GM12878 (cell line): ENCODE data around the gene DNAH2. TPM values are rescaled to one million over a fixed set of nuclear protein-coding genes. Genes with fewer than 3 reads are reported as not detected.

Source experiments
- ATAC-seq: fragments of 200-7000 bp; cut with Tn5 transposase; 3 replicates; pipeline ENCODE4 v1.9.1; 2020; ENCODE audit warnings: mild to moderate bottlenecking, moderate library complexity
- BruUV-seq: library from RNA; stranded (reverse); fragments of 400-500 nt; replicated peaks from 2 replicates; lab custom pipeline; 2021; lab: Mats Ljungman, UMichigan
- CTCF ChIA-PET: fragments of 300-600 bp; sonication (Branson Sonifier 250); formaldehyde crosslinking; extraction: SDS; loops from one replicate; lab custom pipeline; 2021; ENCODE audit warnings: inconsistent platforms; lab: Yijun Ruan, JAX
- POLR2A ChIA-PET: fragments of 350-600 bp; formaldehyde crosslinking; extraction: SDS; loops from one replicate; lab custom pipeline; 2021; ENCODE audit warnings: inconsistent platforms; lab: Charles Lee
- RAD21 ChIA-PET: fragments of 300-600 bp; sonication (Branson Sonifier 250); formaldehyde crosslinking; loops from one replicate; lab custom pipeline; 2023; ENCODE audit warnings: antibody characterized with exemption; ENCODE audit not compliant: unreplicated experiment; lab: Charles Lee
- SMC1A ChIA-PET: fragments of 300-600 bp; sonication (Branson Sonifier 250); formaldehyde crosslinking; loops from one replicate; lab custom pipeline; 2023; ENCODE audit not compliant: unreplicated experiment, uncharacterized antibody; lab: Charles Lee
- DNase-seq: peaks from one replicate; pipeline ENCODE4 v3.0.0-alpha.2; 2011; ENCODE audit warnings: low read depth, low spot score
- FAIRE-seq: peaks from 3 replicates; lab custom pipeline; 2011; peaks lifted over from hg19 to GRCh38; lab: Jason Lieb, UNC
- H2AFZ ChIP-seq: 2 replicates; pipeline ENCODE4 v1.6.0; 2011; ENCODE audit warnings: low read depth, low read length, control low read depth; ENCODE audit not compliant: control insufficient read depth
- H3K27ac ChIP-seq: 2 replicates; pipeline ENCODE4 v1.5.1; 2011; ENCODE audit warnings: control low read depth; ENCODE audit not compliant: control insufficient read depth, insufficient read depth
- H3K27me3 ChIP-seq, 2 experiments: replicated peaks in 1 of 2; 2 replicates each; pipeline versions ENCODE4 v1.6.0 to v1.6.1; 2011; ENCODE audit warnings: low read length in 1 of 2; ENCODE audit not compliant: control insufficient read depth in 2 of 2, insufficient read depth in 2 of 2
- H3K36me3 ChIP-seq, 2 experiments: 2 replicates each; pipeline ENCODE4 v1.5.1; 2011; ENCODE audit warnings: low read length in 1 of 2; ENCODE audit not compliant: control insufficient read depth in 2 of 2, insufficient read depth in 2 of 2
- H3K4me1 ChIP-seq: 2 replicates; pipeline ENCODE4 v1.6.1; 2011; ENCODE audit warnings: mild to moderate bottlenecking, low read length, moderate library complexity, mixed read lengths; ENCODE audit not compliant: control insufficient read depth, insufficient read depth
- H3K4me2 ChIP-seq: 2 replicates; pipeline ENCODE4 v1.6.0; 2011; ENCODE audit warnings: control low read depth; ENCODE audit not compliant: control insufficient read depth, insufficient read depth
- H3K4me3 ChIP-seq: fragments of 200-600 bp; sonication (generic); 2 replicates; pipeline ENCODE4 v1.5.1; 2016
- H3K79me2 ChIP-seq: 2 replicates; pipeline ENCODE4 v1.6.0; 2011; ENCODE audit warnings: low read length; ENCODE audit not compliant: control insufficient read depth, insufficient read depth
- H3K9ac ChIP-seq: 2 replicates; pipeline ENCODE4 v1.8.0; 2011; ENCODE audit warnings: low read length, control low read depth, mixed read lengths; ENCODE audit not compliant: control insufficient read depth, insufficient read depth
- H3K9me3 ChIP-seq: replicated peaks from 3 replicates; pipeline ENCODE4 v1.5.1; 2011; ENCODE audit warnings: mild to moderate bottlenecking, low read length; ENCODE audit not compliant: control insufficient read depth, insufficient read depth
- H4K20me1 ChIP-seq: 2 replicates; pipeline ENCODE4 v1.6.0; 2011; ENCODE audit not compliant: control insufficient read depth, insufficient read depth
- PAX5 ChIP-seq: IDR thresholded peaks from 2 replicates; pipeline ENCODE4 v1.6.1; 2011; ENCODE audit warnings: low read depth, low read length, borderline replicate concordance
- USF1 ChIP-seq: IDR thresholded peaks from 2 replicates; pipeline ENCODE4 v1.6.1; 2011; ENCODE audit warnings: borderline replicate concordance, low read depth, mild to moderate bottlenecking, moderate library complexity, mixed read lengths, low read length; ENCODE audit not compliant: insufficient read depth; ENCODE audit errors: extremely low read length
- WGBS: methylation state at CpG from one replicate; pipeline ENCODE4 v1.1.6; 2016; ENCODE audit warnings: low lambda C conversion rate; ENCODE audit not compliant: insufficient replicate concordance, insufficient coverage; ENCODE audit errors: missing lambda C conversion rate; 5-methylcytosine and 5-hydroxymethylcytosine counted together
- in situ Hi-C: fragments of 300-500 bp; cut with MboI; formaldehyde crosslinking; loops from 9 replicates; pipeline ENCODE4 v1.14.3; 2018; ENCODE audit warnings: mixed read lengths
- intact Hi-C: fragments of 100-400 bp; cut with micrococcal nuclease; formaldehyde crosslinking; loops from one replicate; pipeline ENCODE4 v1.14.2; 2022; ENCODE audit not compliant: unreplicated experiment
- polyA plus RNA-seq, 11 experiments: library from polyadenylated mRNA; depleted of rRNA in 4 of 11; unstranded in 6 of 11; stranded (reverse) in 5 of 11; fragments of >200 nt; fragmentation: Nextera tagmentation in 4 of 11; fragmentation: Illumina TruSeq in 1 of 11; extraction: Ambion mirVana in 4 of 11; extraction: Trizol in 1 of 11; gene quantifications; 1 replicate in 1 of 11; 2 replicates in 10 of 11; pipeline versions ENCODE4 v1.2.1 to v1.2.3, GENCODE V29; 2011 to 2016; ENCODE audit warnings: inconsistent platforms in 2 of 11, missing spikeins in 2 of 11, low read depth in 1 of 11
- total RNA-seq, 4 experiments: library from RNA; depleted of rRNA in 3 of 4; stranded (reverse); fragments of >200 nt in 3 of 4; fragmentation: Illumina TruSeq in 1 of 4; extraction: Trizol in 1 of 4; gene quantifications; 2 replicates each; pipeline versions ENCODE4 v1.2.1 to v1.2.3, GENCODE V29; 2013 to 2021
- TF ChIP-seq, protein P1 (sequence below): IDR thresholded peaks from 2 replicates; pipeline ENCODE4 v1.6.1; 2012; ENCODE audit warnings: mild to moderate bottlenecking, low read depth, low read length

The DNAH2 gene
- total and polyA plus RNA-seq, 10 of the 15 experiments (the other 5 are each of a cell fraction or from before 2014, with no cell fraction given), result not detected

- no peak for TF ChIP-seq USF1
Measured at GRCh38 chr17:7824021-7824924, 106.7 kb downstream of the DNAH2 start (continued).

DNA sequence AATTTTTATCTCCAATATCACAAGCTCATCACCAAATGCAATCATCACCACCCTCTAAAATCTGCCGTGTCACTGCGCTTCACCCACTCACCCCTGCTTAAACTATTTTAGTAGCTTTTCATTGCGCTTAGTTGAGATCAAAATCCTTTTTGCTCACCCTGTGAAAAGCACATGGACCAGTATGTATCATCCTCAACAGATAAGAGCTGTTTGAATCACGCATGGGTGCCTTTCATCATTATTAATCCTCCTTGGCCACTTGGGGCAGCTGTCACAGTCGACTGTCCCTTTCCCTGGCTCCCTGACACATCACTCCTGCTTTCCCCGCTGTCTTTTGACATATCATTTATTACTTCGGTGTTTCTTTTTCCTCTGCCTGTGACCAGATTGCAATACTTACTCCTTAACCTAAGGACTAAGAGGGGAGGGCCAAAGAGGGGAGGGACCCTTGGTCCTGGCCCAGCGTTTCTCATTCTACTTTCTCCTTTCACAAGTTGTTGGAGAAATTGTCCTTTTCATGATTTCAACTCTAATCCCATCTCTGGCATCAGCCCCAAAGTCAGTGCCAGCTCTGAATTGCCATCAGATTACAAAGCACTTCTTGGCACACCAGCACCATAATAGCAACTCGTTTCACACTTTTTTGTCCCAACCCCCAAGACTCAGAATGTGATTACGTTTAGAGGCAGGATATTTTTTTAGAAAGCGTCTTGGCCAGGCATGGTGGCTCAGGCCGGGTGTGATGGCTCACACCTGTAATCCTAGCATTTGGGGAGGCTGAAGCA, 107.9 kb downstream of the DNAH2 start:
- DNase-seq (no peak), ATAC-seq (0 out of 3 replicates have a peak, but pooled peaks have one; percentile 28), FAIRE-seq (no peak)
- BruUV-seq, result no TSS peak
- TF ChIP-seq, protein P1, sequence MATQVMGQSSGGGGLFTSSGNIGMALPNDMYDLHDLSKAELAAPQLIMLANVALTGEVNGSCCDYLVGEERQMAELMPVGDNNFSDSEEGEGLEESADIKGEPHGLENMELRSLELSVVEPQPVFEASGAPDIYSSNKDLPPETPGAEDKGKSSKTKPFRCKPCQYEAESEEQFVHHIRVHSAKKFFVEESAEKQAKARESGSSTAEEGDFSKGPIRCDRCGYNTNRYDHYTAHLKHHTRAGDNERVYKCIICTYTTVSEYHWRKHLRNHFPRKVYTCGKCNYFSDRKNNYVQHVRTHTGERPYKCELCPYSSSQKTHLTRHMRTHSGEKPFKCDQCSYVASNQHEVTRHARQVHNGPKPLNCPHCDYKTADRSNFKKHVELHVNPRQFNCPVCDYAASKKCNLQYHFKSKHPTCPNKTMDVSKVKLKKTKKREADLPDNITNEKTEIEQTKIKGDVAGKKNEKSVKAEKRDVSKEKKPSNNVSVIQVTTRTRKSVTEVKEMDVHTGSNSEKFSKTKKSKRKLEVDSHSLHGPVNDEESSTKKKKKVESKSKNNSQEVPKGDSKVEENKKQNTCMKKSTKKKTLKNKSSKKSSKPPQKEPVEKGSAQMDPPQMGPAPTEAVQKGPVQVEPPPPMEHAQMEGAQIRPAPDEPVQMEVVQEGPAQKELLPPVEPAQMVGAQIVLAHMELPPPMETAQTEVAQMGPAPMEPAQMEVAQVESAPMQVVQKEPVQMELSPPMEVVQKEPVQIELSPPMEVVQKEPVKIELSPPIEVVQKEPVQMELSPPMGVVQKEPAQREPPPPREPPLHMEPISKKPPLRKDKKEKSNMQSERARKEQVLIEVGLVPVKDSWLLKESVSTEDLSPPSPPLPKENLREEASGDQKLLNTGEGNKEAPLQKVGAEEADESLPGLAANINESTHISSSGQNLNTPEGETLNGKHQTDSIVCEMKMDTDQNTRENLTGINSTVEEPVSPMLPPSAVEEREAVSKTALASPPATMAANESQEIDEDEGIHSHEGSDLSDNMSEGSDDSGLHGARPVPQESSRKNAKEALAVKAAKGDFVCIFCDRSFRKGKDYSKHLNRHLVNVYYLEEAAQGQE, result no peak
- 0 out of 2 replicates have a peak, but pooled peaks have one; percentile 29 for TF ChIP-seq PAX5
- H3K27me3 ChIP-seq, result no peaks in the 10 kb centered on the region; a peak in 1 of 4 replicates
- no peaks in the 10 kb centered on the region for H4K20me1 ChIP-seq
- H3K4me1 ChIP-seq, result no peaks in the 10 kb centered on the region
- H3K79me2 ChIP-seq, result no peaks in the 10 kb centered on the region
- POLR2A ChIA-PET, result interaction anchor here (1.1 kb wide), 1 partner anchor 8 kb away, joined by 4 read pairs; no protein-coding TSS in a partner anchor
- RAD21 ChIA-PET, result interaction anchor here (1.0 to 1.5 kb wide), 7 partner anchors 8 to 163 kb away, joined by 3 to 6 read pairs (median 5); partner anchors contain the start of genes KDM6B and NAA38
- no peak overlapping the region for H3K27ac ChIP-seq
- no peak overlapping the region for H2AFZ ChIP-seq
- H3K4me3 ChIP-seq, result no peak overlapping the region
- in situ Hi-C loops (no loop called here), intact Hi-C loops (loop anchor here (10.0 kb wide), 1 partner anchor 81 kb away; no protein-coding TSS in a partner anchor)
- WGBS, result 37% methylated on average over 12 of the region's 12 CpGs
- CTCF ChIA-PET, result interaction anchor here (0.6 to 4.6 kb wide), 13 partner anchors 8 to 1247 kb away, joined by 3 to 39 read pairs (median 4); partner anchors contain the start of genes CYB5D1, KDM6B, NAA38 and RNF227
- no peaks in the 10 kb centered on the region for H3K36me3 ChIP-seq
- no peak overlapping the region for H3K4me2 ChIP-seq
- no peak overlapping the region for H3K9ac ChIP-seq
- H3K9me3 ChIP-seq, result no peaks in the 10 kb centered on the region
- SMC1A ChIA-PET, result interaction anchor here (0.7 to 2.2 kb wide), 11 partner anchors 8 to 235 kb away, joined by 3 to 7 read pairs (median 4); partner anchors contain the start of gene KDM6B
